ENCODE data around the gene KCNAB1. TPM values are rescaled to one million over a fixed set of nuclear protein-coding genes. Genes with fewer than 3 reads are reported as not detected.
"Not testable (repeated sequence)": the region's sequence is repeated elsewhere in the genome, so short reads cannot be mapped to it uniquely, and the experiment has no call there.

KCNAB1 gene
- total RNA-seq, 1 experiment from 2014 or later = not detected

- DNase-seq (ENCODE audit: low read depth) = no peak
- in situ Hi-C loops (cut with HindIII; ENCODE audit: low pct_unique_long_range_greater_than_20kb, low sequenced_read_pairs) = no loop called here
Measured at GRCh38 chr3:156201411-156202405, 81.3 kb downstream of the KCNAB1 start.

- no peak for DNase-seq (ENCODE audit: low read depth)
- in situ Hi-C loops (cut with HindIII; ENCODE audit: low pct_unique_long_range_greater_than_20kb, low sequenced_read_pairs) = no loop called here
Measured at GRCh38 chr3:156206157-156206556, 85.8 kb downstream of the KCNAB1 start.

- in situ Hi-C loops (cut with HindIII; ENCODE audit: low pct_unique_long_range_greater_than_20kb, low sequenced_read_pairs) = no loop called here
- no peak for DNase-seq (ENCODE audit: low read depth)
Measured at GRCh38 chr3:156207802-156208685, 87.7 kb downstream of the KCNAB1 start.

DNA sequence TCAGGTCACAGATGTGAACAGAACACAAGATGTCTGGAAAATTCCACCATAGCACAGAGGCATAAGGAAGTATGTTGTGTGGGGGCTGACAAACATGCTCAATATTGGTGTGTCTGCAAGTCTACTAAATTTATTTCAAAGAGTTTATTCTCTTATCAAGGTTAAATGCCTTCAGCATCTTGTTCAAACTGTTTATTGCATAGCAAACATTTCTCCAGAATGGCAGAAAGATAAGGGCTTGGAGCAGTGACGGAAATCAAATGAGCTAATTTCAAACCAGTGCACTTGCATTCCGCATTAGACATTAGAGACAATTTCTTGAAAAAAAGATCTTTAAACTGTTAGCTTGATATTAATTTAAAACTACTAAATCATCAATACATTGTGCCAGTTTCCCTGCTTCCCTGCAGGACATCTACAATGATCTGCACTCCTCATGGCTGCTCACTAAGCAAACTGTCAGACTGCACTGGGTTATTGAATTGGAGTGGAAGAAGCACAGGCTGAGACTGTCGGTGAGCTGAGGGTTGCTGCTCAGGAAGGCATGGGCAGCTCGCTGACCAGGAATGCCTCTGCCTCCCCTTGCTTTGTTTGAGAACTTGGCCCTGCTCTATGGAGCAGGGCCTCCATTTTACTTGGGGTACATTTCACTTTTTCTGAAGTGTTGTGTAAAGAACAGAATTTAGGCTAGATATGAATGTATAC, 89.4 kb downstream of the KCNAB1 start:
- DNase-seq (ENCODE audit: low read depth) = no peak
- in situ Hi-C loops (cut with HindIII; ENCODE audit: low pct_unique_long_range_greater_than_20kb, low sequenced_read_pairs) = no loop called here

- DNase-seq (ENCODE audit: low read depth) = no peak
- in situ Hi-C loops (cut with HindIII; ENCODE audit: low pct_unique_long_range_greater_than_20kb, low sequenced_read_pairs) = no loop called here
Measured at GRCh38 chr3:156211583-156211982, 91.2 kb downstream of the KCNAB1 start.

GRCh38 chr3:156214676-156215075, 94.3 kb downstream of the KCNAB1 start:
- in situ Hi-C loops (cut with HindIII; ENCODE audit: low pct_unique_long_range_greater_than_20kb, low sequenced_read_pairs) = no loop called here
- DNase-seq (ENCODE audit: low read depth) = no peak

DNA sequence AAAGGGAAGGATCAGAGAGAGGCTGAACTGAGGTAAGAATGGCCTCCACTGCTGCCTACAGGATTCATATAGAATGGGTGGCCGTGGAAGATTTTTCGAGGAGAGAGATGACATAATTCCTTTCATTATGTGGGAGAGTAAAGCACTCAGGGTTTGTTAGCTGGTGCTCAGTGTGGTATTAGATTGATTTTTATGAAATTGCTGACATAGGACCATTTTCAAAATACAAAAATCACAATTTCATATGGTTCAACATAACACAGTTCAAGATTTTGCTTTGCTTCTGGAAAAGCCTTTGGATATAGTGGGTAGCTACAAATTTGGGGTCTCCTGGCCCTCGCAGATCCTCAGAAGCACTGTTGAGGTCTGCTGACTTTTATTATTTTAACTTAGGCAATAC, 95.4 kb downstream of the KCNAB1 start:
- in situ Hi-C loops (cut with HindIII; ENCODE audit: low pct_unique_long_range_greater_than_20kb, low sequenced_read_pairs) = no loop called here
- no peak for DNase-seq (ENCODE audit: low read depth)

DNA sequence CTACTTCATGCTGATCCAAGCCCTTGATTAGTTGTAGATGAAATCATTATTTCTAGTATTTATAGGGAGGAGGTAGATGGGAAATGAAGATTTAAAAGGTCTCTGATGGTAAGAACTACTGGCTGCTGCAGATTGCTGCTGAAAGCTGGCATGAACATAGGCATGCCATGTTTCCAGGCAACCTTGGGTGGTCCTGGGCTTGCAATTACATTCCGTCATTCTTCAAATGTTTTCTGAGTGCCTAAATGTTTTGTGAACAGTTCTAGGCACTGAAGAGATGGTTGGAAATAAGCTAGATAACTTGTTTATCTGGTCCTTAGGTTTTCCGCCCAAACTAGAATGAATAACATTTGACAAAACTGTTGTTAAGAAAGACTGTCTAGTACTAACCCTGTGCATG, 95.8 kb downstream of the KCNAB1 start:
- no peak for DNase-seq (ENCODE audit: low read depth)
- in situ Hi-C loops (cut with HindIII; ENCODE audit: low pct_unique_long_range_greater_than_20kb, low sequenced_read_pairs) = no loop called here

DNA sequence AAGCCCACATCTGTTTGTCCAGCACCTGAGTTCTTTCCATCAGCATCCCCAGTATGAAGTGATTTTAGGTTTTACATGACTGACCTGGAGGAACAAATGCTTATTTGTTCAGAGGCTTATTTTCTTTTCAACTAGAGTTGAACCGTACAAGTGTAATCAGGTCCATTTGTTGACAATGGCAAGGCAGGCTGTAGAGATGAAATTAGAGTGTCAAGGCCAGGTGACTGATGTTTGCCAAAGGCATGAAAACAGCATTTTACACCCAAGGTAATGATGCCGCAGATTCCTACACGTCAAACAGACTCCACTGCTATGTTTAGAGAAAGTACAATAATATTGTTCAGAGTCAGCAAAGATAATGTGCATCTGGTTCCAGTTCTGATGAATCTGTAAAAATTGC, 96.5 kb downstream of the KCNAB1 start:
- peak; percentile 45 for DNase-seq (ENCODE audit: low read depth)
- in situ Hi-C loops (cut with HindIII; ENCODE audit: low pct_unique_long_range_greater_than_20kb, low sequenced_read_pairs) = no loop called here

DNA sequence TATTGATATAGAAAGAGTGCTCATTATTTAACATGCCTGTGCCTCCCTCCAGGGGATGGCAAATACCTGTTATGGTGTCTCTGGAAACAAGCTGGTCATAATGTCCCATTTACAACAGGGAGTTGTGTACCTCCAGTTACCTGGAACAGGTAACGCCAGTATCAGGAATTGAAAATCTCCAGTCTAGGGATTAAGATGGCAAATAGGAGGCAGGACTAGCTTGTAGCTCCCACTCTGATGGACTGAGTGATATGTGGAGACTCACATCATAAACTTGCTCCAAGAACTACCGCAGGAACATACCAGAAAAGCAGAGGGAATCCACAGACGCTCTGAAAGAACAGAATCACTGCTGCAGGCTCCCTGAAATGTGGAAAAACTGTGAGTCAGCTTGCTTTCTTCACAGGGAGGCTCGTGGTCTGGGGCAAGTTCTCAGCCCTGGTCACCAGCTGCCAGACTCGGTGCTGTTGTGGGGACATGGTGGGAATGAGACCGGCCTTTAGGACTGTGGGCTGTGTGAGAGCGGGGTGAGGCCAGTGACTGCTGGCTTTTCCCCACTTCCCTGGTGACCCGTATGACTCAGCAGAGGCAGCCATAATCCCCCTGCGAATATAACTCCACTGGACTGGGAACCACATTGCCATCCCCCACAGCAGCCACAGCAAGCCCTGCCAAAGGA, 97.4 kb downstream of the KCNAB1 start:
- in situ Hi-C loops (cut with HindIII; ENCODE audit: low pct_unique_long_range_greater_than_20kb, low sequenced_read_pairs) = no loop called here

DNA sequence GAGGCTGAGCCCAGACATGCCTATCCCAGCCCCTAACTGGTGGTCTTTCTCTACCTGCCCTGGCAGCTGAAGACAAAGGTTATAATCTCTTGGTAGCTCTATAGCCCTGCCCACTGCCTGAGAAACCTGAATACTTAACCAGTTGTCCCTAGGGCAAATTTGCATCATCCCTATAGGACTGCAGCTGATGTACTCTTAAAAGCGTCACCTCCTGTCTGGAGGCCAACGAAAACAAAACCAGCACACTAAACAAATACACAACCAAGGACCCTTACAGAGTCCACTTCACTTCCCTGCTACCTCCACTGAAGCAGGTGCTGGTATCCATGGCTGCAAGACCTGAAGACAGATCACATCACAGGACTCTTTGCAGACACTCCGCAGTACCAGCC, 98.0 kb downstream of the KCNAB1 start:
- DNase-seq (ENCODE audit: low read depth) = peak; percentile 72
- in situ Hi-C loops (cut with HindIII; ENCODE audit: low pct_unique_long_range_greater_than_20kb, low sequenced_read_pairs) = no loop called here

More for the DNA sequence above, 97.4 kb downstream of the KCNAB1 start:
- DNase-seq (ENCODE audit: low read depth) = no peak

DNA sequence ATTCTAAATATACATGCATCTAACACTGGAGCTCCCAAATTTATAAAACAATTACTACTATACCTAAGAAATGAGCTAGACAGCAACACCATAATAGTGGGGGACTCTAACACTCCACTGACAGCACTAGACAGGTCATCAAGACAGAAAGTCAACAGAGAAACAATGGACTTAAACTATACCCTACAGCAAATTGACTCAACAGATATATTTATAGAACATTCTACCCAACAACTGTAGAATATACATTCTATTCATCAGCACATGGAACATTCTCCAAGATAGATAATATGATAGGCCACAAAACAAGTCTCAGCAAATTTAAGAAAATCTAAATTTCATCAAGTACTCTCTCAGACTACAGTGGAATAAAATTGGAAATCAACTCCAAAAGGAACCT, 102.0 kb downstream of the KCNAB1 start:
- in situ Hi-C loops (cut with HindIII; ENCODE audit: low pct_unique_long_range_greater_than_20kb, low sequenced_read_pairs); DNase-seq (ENCODE audit: low read depth): not testable (repeated sequence)

GRCh38 chr3:156224046-156224445, 103.7 kb downstream of the KCNAB1 start:
- DNase-seq (ENCODE audit: low read depth); in situ Hi-C loops (cut with HindIII; ENCODE audit: low pct_unique_long_range_greater_than_20kb, low sequenced_read_pairs): not testable (repeated sequence)

DNA sequence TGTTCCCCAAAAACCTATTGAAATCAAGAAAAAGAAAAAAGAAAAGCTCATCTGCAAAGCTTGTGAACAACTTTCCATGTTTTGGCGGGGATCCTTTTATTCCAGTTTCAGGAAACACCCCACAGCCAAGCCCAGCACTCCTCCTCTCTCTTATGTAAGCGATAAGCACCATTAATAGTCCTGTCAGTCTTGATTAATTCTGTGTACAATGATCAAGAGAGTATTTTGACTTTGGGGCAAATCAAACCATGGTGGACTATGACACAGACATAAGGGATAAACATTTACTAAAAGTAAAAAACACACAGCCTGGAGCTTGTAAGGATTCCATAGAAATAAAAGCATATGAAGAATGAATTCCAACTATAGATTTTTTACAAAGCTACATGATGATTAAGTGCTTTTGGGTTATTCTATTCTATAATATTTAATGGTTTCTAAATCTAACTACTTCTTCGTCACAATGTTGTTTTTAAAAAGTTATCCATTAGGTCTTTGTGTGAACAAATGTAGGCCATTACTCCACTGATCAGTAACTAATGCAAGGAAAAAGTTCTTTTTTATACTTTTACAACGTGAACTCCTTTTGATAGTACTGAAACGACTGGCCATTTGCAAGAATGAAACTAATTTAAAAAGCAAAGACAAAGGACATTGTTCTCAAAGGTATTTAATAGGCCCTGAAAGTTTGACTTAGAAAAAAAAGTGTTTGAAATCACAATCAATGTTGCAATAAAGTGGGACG, 106.5 kb downstream of the KCNAB1 start:
- no peak for DNase-seq (ENCODE audit: low read depth)

GRCh38 chr3:156227704-156228103, 107.3 kb downstream of the KCNAB1 start:
- in situ Hi-C loops (cut with HindIII; ENCODE audit: low pct_unique_long_range_greater_than_20kb, low sequenced_read_pairs) = no loop called here
- DNase-seq (ENCODE audit: low read depth) = no peak

More for the DNA sequence above, 106.5 kb downstream of the KCNAB1 start:
- in situ Hi-C loops (cut with HindIII; ENCODE audit: low pct_unique_long_range_greater_than_20kb, low sequenced_read_pairs) = no loop called here

DNA sequence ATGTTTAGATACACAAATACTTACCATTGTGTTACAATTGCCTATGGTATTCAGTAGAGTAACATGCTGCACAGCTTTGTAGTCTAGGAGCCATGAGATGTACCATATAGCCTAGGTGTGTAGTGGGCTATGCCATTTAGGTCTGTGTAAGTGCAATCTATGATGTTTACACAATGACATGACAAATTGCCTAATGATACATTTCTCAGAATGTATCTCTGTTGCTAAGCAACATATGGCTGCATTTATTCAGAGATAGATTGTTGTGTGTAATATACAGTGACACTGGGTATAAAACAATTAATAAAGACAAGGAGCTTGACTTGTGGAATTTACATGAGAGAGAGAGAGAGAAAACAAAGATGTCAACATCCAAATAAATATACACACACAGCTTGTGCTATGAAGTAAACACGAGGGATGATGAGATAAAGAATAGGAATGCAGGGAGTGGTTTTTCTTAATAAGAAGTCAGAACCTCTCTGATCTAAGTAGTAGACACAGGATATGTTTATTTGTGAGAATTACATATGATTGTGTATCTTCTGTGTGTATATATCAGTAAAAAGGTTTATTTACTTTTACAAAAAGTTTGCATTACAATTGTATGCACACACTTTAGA, 110.0 kb downstream of the KCNAB1 start:
- no peak for DNase-seq (ENCODE audit: low read depth)
- in situ Hi-C loops (cut with HindIII; ENCODE audit: low pct_unique_long_range_greater_than_20kb, low sequenced_read_pairs) = no loop called here

DNA sequence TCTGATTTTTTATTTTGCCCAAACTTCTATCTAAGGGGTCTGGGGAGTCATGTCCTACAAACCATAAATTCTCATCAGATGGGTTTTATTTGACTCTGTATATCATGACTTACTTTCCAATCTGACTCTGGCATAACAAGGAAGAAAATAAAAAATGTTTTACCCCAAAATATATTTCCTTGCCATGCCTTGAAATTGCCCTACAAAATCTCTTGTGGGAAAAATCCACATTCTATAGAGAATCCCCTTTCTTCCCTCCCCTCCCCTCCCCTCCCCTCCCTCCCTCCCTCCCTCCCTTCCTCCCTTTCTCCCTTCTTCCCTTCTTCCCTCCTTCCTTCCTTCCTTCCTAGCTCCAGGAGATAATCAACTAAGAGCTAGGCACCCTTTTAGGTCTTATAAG, 110.8 kb downstream of the KCNAB1 start:
- DNase-seq (ENCODE audit: low read depth); in situ Hi-C loops (cut with HindIII; ENCODE audit: low pct_unique_long_range_greater_than_20kb, low sequenced_read_pairs): not testable (repeated sequence)

Measured in Caki2 (cell line).